HEK293 (cell line): Measurements from ENCODE around the gene POLR1D.

Source experiments
- EGR2 ChIP-seq: fragments of 450-650 bp; formaldehyde crosslinking; IDR thresholded peaks from 2 replicates; pipeline ENCODE4 v1.5.1; 2016; ENCODE audit warnings: low read depth, missing biosample characterization, missing genetic modification characterization
- SETDB1 ChIP-seq: IDR thresholded peaks from one replicate; pipeline ENCODE4 v1.6.1; 2017; ENCODE audit warnings: mild to moderate bottlenecking, low read length, moderate library complexity, mixed read lengths; ENCODE audit not compliant: insufficient read length
- SP3 ChIP-seq: fragments of 450-650 bp; formaldehyde crosslinking; IDR thresholded peaks from 2 replicates; pipeline ENCODE4 v1.5.1; 2016; ENCODE audit warnings: missing biosample characterization, missing genetic modification characterization
- ZBTB17 ChIP-seq: fragments of 450-650 bp; formaldehyde crosslinking; IDR thresholded peaks from 2 replicates; pipeline ENCODE4 v1.5.1; 2016; ENCODE audit warnings: missing biosample characterization, missing genetic modification characterization
- ZNF768 ChIP-seq: fragments of 450-650 bp; formaldehyde crosslinking; IDR thresholded peaks from 2 replicates; pipeline ENCODE4 v1.5.1; 2018; ENCODE audit warnings: missing biosample characterization, mild to moderate bottlenecking, missing genetic modification characterization
- TF ChIP-seq, protein P1 (sequence below): IDR thresholded peaks from 2 replicates; pipeline ENCODE4 v1.6.1; 2011; ENCODE audit warnings: mild to moderate bottlenecking, low read depth, low read length, borderline replicate concordance
- TF ChIP-seq, protein P2 (sequence below): fragments of 450-650 bp; formaldehyde crosslinking; IDR thresholded peaks from 2 replicates; pipeline ENCODE4 v1.5.1; 2017; ENCODE audit warnings: missing biosample characterization, missing genetic modification characterization
- TF ChIP-seq, protein P3 (sequence below): fragments of 450-650 bp; formaldehyde crosslinking; IDR thresholded peaks from 2 replicates; pipeline ENCODE4 v1.5.1; 2016; ENCODE audit warnings: missing biosample characterization, missing genetic modification characterization
- TF ChIP-seq, protein P4 (sequence below): fragments of 450-650 bp; formaldehyde crosslinking; IDR thresholded peaks from 2 replicates; pipeline ENCODE4 v1.5.1; 2016; ENCODE audit warnings: missing biosample characterization, missing genetic modification characterization
- TF ChIP-seq, protein P5 (sequence below): fragments of 450-650 bp; formaldehyde crosslinking; IDR thresholded peaks from 2 replicates; pipeline ENCODE4 v1.5.1; 2016; ENCODE audit warnings: missing biosample characterization, missing genetic modification characterization, low read depth
- TF ChIP-seq, protein P6 (sequence below): fragments of 450-650 bp; formaldehyde crosslinking; IDR thresholded peaks from 2 replicates; pipeline ENCODE4 v1.5.1; 2016; ENCODE audit warnings: missing biosample characterization, missing genetic modification characterization
- TF ChIP-seq, protein P7 (sequence below): fragments of 450-650 bp; formaldehyde crosslinking; IDR thresholded peaks from 2 replicates; pipeline ENCODE4 v1.5.1; 2016; ENCODE audit warnings: missing biosample characterization, missing genetic modification characterization

DNA sequence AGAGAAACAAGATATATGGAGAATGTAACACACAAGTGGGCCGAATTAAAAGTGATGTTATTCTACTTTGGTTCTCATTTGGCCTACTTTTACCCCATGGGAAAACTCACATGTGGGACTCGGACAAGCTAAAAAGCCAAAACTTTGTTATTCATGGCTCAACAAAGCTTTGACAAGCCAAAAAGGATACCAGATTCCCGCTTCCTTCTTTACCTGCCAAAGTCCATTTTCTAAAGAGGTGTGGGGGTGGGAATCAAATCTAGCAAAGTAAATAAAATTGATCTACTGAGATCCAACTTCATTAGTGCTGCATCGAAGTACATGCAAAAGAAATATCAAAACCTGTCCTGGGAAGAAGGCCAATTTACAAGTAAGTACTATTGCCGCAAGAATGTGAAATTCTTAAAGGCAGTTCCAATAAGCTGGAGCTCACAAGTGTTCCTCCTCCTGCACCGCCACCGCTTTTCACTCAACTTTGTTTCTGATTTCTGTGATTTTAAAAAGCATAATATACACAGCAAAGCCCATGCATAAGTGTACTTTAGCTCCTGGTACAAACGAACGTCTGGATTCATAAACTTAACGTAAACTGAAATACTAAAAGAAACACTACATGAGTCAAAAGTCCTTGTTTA is 2.5 kb upstream of the POLR1D start:
- TF ChIP-seq, protein P1, sequence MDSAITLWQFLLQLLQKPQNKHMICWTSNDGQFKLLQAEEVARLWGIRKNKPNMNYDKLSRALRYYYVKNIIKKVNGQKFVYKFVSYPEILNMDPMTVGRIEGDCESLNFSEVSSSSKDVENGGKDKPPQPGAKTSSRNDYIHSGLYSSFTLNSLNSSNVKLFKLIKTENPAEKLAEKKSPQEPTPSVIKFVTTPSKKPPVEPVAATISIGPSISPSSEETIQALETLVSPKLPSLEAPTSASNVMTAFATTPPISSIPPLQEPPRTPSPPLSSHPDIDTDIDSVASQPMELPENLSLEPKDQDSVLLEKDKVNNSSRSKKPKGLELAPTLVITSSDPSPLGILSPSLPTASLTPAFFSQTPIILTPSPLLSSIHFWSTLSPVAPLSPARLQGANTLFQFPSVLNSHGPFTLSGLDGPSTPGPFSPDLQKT: no peak
- TF ChIP-seq, protein P2, sequence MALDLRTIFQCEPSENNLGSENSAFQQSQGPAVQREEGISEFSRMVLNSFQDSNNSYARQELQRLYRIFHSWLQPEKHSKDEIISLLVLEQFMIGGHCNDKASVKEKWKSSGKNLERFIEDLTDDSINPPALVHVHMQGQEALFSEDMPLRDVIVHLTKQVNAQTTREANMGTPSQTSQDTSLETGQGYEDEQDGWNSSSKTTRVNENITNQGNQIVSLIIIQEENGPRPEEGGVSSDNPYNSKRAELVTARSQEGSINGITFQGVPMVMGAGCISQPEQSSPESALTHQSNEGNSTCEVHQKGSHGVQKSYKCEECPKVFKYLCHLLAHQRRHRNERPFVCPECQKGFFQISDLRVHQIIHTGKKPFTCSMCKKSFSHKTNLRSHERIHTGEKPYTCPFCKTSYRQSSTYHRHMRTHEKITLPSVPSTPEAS (tag by site-specific recombination): no peak
- TF ChIP-seq, protein P3, sequence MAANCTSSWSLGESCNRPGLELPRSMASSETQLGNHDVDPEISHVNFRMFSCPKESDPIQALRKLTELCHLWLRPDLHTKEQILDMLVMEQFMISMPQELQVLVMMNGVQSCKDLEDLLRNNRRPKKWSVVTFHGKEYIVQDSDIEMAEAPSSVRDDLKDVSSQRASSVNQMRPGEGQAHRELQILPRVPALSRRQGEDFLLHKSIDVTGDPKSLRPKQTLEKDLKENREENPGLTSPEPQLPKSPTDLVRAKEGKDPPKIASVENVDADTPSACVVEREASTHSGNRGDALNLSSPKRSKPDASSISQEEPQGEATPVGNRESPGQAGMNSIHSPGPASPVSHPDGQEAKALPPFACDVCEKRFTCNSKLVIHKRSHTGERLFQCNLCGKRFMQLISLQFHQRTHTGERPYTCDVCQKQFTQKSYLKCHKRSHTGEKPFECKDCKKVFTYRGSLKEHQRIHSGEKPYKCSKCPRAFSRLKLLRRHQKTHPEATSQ (tag by site-specific recombination): no peak
- TF ChIP-seq, protein P4, sequence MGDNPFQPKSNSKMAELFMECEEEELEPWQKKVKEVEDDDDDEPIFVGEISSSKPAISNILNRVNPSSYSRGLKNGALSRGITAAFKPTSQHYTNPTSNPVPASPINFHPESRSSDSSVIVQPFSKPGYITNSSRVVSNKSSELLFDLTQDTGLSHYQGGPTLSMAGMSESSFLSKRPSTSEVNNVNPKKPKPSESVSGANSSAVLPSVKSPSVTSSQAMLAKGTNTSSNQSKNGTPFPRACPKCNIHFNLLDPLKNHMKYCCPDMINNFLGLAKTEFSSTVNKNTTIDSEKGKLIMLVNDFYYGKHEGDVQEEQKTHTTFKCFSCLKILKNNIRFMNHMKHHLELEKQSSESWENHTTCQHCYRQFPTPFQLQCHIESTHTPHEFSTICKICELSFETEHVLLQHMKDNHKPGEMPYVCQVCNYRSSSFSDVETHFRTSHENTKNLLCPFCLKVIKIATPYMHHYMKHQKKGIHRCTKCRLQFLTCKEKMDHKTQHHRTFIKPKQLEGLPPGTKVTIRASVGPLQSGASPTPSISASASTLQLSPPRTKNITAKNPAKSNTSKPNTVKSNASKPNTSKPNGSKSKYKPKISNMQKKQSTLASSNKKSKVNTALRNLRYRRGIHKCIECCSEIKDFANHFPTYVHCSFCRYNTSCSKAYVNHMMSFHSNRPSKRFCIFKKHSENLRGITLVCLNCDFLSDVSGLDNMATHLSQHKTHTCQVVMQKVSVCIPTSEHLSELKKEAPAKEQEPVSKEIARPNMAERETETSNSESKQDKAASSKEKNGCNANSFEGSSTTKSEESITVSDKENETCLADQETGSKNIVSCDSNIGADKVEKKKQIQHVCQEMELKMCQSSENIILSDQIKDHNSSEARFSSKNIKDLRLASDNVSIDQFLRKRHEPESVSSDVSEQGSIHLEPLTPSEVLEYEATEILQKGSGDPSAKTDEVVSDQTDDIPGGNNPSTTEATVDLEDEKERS (tag by site-specific recombination): no peak
- TF ChIP-seq, protein P5, sequence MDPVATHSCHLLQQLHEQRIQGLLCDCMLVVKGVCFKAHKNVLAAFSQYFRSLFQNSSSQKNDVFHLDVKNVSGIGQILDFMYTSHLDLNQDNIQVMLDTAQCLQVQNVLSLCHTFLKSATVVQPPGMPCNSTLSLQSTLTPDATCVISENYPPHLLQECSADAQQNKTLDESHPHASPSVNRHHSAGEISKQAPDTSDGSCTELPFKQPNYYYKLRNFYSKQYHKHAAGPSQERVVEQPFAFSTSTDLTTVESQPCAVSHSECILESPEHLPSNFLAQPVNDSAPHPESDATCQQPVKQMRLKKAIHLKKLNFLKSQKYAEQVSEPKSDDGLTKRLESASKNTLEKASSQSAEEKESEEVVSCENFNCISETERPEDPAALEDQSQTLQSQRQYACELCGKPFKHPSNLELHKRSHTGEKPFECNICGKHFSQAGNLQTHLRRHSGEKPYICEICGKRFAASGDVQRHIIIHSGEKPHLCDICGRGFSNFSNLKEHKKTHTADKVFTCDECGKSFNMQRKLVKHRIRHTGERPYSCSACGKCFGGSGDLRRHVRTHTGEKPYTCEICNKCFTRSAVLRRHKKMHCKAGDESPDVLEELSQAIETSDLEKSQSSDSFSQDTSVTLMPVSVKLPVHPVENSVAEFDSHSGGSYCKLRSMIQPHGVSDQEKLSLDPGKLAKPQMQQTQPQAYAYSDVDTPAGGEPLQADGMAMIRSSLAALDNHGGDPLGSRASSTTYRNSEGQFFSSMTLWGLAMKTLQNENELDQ: no peak
- TF ChIP-seq ZBTB17 (tag by site-specific recombination) (no peak), EGR2 (tag by site-specific recombination) (no peak), SP3 (no peak), SETDB1 (no peak), ZNF768 (tag by site-specific recombination) (no peak)
- TF ChIP-seq, protein P6, sequence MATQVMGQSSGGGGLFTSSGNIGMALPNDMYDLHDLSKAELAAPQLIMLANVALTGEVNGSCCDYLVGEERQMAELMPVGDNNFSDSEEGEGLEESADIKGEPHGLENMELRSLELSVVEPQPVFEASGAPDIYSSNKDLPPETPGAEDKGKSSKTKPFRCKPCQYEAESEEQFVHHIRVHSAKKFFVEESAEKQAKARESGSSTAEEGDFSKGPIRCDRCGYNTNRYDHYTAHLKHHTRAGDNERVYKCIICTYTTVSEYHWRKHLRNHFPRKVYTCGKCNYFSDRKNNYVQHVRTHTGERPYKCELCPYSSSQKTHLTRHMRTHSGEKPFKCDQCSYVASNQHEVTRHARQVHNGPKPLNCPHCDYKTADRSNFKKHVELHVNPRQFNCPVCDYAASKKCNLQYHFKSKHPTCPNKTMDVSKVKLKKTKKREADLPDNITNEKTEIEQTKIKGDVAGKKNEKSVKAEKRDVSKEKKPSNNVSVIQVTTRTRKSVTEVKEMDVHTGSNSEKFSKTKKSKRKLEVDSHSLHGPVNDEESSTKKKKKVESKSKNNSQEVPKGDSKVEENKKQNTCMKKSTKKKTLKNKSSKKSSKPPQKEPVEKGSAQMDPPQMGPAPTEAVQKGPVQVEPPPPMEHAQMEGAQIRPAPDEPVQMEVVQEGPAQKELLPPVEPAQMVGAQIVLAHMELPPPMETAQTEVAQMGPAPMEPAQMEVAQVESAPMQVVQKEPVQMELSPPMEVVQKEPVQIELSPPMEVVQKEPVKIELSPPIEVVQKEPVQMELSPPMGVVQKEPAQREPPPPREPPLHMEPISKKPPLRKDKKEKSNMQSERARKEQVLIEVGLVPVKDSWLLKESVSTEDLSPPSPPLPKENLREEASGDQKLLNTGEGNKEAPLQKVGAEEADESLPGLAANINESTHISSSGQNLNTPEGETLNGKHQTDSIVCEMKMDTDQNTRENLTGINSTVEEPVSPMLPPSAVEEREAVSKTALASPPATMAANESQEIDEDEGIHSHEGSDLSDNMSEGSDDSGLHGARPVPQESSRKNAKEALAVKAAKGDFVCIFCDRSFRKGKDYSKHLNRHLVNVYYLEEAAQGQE (tag by site-specific recombination): no peak
- TF ChIP-seq, protein P7, sequence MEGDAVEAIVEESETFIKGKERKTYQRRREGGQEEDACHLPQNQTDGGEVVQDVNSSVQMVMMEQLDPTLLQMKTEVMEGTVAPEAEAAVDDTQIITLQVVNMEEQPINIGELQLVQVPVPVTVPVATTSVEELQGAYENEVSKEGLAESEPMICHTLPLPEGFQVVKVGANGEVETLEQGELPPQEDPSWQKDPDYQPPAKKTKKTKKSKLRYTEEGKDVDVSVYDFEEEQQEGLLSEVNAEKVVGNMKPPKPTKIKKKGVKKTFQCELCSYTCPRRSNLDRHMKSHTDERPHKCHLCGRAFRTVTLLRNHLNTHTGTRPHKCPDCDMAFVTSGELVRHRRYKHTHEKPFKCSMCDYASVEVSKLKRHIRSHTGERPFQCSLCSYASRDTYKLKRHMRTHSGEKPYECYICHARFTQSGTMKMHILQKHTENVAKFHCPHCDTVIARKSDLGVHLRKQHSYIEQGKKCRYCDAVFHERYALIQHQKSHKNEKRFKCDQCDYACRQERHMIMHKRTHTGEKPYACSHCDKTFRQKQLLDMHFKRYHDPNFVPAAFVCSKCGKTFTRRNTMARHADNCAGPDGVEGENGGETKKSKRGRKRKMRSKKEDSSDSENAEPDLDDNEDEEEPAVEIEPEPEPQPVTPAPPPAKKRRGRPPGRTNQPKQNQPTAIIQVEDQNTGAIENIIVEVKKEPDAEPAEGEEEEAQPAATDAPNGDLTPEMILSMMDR (tag by site-specific recombination): no peak
